ENCODE results near the gene DMBX1. TPM values are rescaled to one million over a fixed set of nuclear protein-coding genes. Genes with fewer than 3 reads are reported as not detected.

Gene DMBX1
- total and polyA plus RNA-seq, 9 of the 15 experiments (the other 6 are each of a cell fraction or from before 2014, with no cell fraction given) = 0.25 to 4.3 (median 1.0) TPM

- peak; percentile 40; the same call in 1 of the 2 replicates for TF ChIP-seq ZBTB40 (IDR thresholded peaks at IDR 0.05)
- no peak for TF ChIP-seq ZBTB40 (CRISPR knock-in tag; IDR thresholded peaks at IDR 0.05)
- TF ChIP-seq NFRKB (IDR thresholded peaks at IDR 0.05; ENCODE audit: low read depth) = peak; percentile 76
- TF ChIP-seq HSF4 (CRISPR knock-in tag; IDR thresholded peaks at IDR 0.05; ENCODE audit: borderline replicate concordance) = no peak
- peak; percentile 94 for TF ChIP-seq HDGF (IDR thresholded peaks at IDR 0.05)
- peak; percentile 87 for TF ChIP-seq ZEB2 (IDR thresholded peaks at IDR 0.05)
- TF ChIP-seq, protein P1, sequence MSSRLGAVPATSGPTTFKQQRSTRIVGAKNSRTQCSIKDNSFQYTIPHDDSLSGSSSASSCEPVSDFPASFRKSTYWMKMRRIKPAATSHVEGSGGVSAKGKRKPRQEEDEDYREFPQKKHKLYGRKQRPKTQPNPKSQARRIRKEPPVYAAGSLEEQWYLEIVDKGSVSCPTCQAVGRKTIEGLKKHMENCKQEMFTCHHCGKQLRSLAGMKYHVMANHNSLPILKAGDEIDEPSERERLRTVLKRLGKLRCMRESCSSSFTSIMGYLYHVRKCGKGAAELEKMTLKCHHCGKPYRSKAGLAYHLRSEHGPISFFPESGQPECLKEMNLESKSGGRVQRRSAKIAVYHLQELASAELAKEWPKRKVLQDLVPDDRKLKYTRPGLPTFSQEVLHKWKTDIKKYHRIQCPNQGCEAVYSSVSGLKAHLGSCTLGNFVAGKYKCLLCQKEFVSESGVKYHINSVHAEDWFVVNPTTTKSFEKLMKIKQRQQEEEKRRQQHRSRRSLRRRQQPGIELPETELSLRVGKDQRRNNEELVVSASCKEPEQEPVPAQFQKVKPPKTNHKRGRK (tag; IDR thresholded peaks at IDR 0.05) = no peak
- TF ChIP-seq, protein P2, sequence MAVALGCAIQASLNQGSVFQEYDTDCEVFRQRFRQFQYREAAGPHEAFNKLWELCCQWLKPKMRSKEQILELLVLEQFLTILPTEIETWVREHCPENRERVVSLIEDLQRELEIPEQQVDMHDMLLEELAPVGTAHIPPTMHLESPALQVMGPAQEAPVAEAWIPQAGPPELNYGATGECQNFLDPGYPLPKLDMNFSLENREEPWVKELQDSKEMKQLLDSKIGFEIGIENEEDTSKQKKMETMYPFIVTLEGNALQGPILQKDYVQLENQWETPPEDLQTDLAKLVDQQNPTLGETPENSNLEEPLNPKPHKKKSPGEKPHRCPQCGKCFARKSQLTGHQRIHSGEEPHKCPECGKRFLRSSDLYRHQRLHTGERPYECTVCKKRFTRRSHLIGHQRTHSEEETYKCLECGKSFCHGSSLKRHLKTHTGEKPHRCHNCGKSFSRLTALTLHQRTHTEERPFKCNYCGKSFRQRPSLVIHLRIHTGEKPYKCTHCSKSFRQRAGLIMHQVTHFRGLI (CRISPR knock-in tag; IDR thresholded peaks at IDR 0.05) = no peak
- no peak for TF ChIP-seq PRMT5 (CRISPR knock-in tag; IDR thresholded peaks at IDR 0.05)
- peak; percentile 67 for TF ChIP-seq HES1 (IDR thresholded peaks at IDR 0.05; ENCODE audit: low read depth)
- no peak; the same call in 1 of the 2 replicates for TF ChIP-seq KLF16 (IDR thresholded peaks at IDR 0.05)
- TF ChIP-seq ZNF766 (CRISPR knock-in tag; conservative IDR thresholded peaks at IDR 0.05) = no peak; the same call in 1 of the 2 replicates
- TF ChIP-seq BRF1 (IDR thresholded peaks at IDR 0.05; ENCODE audit: borderline replicate concordance, extremely low read depth, insufficient read length) = no peak
These were observed 47.1 kb upstream of the DMBX1 start (continued) for GRCh38 chr1:46442317-46443161.
